GM18861 (cell line): ENCODE measurements around the gene F2RL3.

Source experiments
- ATAC-seq: cut with Tn5 transposase; IDR thresholded peaks from one replicate; pipeline ENCODE4 v1.9.1; 2021; ENCODE audit not compliant: unreplicated experiment

The F2RL3 gene

DNA sequence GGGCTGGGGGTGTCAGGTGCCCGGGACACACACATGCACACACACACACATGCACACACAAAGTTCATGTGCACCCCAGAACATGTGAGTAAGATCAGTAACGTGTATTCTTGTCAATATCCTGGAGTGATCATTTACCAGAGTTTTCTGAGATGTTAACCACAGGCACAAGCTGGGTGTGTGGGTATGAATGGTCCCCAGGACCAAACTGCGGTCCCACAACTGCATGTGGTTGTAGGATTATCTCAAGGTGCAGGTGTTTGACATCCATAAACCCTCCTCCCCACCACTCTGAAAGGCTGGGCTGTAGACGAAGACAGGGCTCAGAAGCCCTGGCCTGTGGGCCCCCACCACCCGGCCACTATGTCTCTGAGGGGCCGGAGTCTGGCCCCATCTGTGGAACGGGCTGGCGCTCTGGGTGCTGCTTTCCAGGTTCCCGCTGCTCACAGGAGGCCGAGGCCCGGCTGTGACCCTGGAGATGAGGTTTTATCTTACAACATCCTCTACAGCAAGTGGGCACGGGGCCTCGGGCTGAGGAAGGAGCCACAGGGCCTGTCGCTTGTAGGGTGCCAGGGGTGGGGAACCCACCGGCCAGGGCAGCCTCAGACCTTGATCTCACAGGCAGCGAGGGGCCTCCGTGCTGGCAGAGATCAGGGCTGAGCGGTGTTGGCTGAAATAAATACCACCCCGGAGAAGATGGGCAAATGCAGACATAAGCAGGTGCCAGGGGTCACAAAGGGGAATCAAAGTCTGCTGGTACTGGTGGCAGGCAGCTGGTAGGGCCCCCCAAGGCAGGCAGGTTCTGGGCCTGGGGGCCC lies 4.3 kb downstream of the F2RL3 start:
- peak; percentile 26 for ATAC-seq

DNA sequence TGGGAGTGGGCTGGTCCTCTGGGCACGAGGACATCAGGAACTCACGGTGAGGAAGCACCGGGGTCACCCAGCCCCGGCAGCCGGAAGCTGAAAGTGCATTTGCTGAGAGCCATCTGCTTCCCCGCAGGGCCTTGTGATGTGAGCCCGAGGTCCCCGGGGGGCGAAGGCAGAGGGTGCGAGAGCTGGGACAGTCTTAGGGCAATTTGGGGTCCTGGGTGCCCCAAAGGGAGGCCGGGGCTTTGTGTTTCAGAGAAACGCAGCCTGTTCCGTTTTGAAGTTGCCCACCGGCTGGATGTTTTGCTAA lies 4.8 kb downstream of the F2RL3 start:
- ATAC-seq, result no peak

DNA sequence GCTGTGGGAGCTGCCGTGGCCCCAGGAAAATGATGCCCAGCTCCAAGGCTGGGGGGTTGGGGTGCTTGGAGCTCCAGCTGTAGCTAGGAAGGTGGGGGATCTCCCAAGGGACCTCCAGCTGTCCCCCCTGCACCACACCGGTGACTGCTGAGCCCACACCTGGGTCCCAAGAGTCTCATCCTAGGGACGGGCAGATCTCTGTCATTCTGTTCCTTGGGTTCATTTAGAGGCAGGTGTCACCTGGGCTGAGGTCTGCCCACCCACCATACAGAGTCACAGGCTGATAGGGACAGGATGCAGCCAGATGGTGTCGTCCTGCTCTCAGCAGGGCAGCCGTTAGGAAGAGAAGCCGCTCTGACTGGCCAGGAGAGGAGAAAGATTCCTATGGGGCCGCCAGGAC lies 5.3 kb downstream of the F2RL3 start:
- ATAC-seq, result no peak

DNA sequence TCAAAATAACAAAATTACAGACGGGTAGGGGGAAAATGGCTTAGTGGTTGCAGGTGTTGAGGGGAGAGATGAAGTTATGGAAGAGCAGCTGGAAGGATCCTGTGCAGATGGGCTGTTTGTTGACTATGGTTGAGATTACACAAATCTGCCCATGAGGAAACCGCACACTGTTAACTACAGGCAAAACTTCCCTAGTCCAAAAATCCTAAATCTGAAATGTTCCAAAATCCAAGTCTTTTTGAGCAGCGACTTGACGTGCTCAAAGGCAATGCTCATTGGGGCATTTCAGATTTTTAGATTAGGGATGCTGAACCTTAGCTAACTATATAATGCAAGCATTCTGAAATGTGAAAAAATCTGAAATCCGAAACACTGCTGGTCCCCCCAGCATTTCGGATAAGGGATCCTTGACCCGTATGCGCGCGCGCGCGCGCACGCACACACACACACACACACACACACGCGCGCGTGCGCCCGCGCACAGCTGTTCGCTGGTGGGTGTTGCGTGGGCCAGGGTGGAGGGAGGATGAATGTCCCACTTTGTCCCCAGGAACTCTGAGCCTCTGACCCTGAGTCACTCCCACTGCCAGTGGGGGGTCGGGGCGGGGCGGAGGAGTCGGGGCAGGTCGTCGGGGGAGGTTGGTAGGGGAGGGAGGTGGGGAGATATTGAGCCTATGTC lies 6.8 kb downstream of the F2RL3 start:
- ATAC-seq, result no peak

DNA sequence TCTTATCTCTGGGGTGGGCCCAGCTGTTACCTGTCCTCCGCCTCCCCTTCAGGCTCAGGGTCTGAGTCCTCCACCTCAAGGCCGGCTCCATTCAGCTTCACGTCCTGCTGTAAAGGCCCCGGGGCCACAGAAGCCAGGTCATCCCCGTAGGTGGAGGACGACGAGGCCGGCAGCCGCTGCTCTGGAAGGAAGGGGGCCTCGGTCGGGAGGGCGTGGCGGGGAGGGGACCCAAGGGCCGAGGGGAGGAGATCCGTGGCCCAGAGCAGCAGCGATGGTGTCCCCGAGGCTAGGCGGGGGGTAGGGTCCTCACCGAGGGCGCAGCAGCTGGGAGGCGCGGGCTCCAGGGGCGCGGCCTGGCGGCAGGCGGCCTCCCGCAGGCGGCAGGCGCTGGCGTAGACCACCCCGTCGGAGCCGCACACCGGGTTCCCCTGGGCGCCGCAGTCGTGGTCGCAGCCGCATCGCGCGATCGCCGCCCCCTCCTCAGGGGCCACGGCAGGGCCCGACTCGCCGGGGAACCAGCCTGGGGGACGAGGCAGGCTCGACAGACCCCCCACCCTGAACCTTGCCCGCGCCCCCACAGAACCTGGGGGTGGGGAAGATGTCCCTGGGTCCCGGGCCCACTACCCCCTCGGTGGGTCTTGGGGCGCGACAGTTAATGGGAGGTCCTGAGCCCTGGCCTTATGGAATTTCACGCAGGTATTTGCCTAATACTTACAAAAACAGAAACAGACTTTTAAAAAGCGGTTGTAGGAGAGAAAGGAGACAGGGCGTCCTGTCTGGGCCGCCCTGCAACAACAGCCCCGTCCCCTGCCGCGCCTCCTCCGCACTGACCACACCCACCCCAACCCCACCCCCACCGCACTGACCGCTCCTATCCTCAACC lies 7.6 kb downstream of the F2RL3 start:
- ATAC-seq, result no peak

DNA sequence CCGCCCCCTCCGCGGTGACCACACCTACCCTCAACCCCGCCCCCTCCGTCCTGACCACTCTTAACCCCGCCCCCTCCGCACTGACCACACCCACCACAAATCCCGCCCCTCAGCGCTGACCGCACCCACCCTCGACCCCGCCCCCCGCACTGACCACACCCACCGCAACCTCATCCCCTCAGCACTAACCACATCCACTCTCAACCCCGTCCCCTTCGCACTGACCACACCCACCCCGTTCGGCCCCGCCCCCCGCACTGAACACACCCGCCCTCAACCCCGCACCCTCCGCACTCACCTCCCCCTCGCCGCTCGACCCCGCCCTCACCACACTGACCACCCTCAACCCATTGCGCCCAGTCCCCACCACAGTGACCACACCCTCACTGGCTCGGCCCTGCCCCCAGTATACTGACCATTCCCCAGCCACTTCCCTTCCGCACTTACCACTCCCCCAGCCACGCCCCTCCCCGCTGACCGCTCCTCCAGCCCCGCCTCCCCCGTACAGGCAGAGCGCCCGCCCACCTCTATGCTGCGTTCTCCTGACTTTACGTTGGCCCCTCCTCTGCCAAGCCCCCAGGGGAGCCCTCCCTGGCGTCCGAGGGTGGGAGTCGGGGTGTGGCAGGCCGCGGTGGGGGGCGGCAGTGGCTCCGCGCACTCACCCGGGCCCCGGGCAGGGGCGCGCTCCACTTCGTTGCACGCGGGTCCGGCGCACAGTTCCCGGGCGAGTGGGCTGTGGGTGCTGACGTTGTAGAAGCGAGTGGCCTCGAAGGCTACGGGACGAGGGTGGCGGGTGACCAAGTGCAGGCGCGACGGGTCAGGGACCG lies 8.4 kb downstream of the F2RL3 start:
- peak; percentile 20 for ATAC-seq

DNA sequence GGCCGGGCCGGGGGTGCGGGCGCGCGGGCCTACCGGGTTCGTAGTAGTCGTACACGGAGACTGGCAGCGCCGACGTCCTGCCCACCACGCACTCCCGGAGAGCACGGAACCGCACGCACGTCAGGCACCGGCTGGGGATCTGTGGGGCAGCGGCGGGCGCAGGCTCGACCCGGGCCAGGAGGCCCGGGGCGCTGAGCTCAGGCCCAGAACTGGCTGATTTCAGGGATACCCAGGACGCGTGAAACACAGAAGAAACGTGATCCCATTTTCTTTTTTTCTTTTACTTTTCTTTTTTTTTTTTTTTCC lies 9.0 kb downstream of the F2RL3 start:
- ATAC-seq, result no peak

DNA sequence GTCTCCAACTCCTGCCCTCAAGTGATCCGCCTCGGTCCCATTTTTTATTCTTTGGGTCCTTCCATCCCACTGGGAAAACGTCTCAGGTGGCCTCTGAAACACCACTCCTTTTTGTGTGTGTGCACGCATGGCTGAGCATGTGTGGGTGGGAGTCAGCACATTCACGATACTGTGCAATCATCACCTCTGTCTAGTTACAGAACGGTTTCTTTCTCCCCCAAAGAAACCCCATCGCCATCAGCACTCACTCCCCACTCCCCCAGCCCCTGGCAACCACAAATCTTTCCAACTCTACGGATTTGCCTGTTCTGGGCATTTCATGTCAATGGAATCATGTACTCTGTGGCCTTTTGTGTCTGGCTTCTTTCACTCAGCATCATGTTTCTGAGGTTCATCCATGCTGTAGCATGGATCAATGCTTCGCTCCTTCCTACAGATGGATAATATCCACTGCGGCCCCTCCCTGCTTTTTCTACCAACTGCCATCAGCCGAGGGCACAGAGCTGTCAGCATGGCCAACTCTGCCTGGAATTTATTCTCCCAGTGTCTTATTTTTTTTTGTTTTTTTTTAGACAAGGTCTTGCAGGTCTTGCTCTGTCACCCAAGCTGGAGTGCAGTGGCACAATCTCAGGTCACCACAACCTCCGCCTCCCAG lies 9.7 kb downstream of the F2RL3 start:
- ATAC-seq, result no peak

DNA sequence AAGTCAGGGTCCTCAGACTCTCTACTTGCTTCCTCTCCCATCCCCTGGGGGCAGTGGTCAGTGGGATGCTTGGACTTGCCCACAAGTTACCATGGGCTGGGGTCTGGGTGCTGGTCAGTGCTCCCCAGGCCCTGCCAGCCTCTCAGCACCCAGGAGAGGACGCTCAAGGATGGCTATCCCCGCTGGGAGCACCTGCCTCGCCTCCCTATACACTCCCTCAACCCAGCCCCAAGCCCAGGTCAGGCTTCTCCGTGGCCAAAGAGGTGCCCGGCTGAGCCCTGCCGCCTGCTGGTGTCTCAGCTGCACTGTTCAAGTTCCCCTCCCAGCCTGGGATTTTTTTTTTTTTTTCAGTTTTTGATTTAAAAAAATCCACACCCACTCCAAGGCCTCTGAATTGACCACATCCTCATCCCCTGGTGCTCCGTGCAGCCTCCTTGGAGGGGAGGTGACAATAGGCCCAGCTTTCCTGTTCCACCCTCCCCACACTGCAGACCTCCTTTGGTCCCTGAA lies 10.8 kb downstream of the F2RL3 start:
- ATAC-seq, result no peak

DNA sequence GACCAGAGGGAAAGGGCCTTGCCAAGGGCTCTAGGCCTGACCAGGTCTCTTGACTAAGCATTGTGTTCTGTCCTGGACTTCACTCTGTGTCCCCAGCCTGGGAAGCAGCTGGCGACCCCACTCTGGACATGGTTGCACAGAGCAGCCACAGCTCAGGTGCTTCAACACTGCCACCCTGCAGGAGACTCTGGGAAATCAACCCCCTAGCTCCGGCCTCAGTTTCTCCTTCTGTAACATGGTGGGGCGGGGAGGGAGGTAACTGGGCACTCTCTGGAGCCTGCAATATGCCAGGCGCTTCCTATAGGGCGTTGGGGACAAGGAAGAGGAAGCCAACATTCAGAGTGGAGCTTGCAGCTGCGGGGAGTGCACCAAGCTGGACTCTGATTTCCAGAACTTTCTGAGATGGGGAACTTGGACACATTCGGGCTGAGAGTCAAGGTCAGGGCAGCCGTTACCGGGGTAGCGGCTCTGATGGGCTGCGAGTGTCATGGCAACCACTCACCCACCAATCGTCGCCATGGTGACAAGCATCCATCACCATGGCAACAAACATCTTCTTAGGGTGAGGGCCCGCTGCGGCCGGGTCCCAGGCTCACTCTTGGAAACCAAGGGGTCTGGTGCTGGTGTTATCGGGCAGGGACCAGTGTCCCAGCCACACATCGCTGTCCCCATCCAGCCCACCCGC lies 12.8 kb downstream of the F2RL3 start:
- no peak for ATAC-seq

DNA sequence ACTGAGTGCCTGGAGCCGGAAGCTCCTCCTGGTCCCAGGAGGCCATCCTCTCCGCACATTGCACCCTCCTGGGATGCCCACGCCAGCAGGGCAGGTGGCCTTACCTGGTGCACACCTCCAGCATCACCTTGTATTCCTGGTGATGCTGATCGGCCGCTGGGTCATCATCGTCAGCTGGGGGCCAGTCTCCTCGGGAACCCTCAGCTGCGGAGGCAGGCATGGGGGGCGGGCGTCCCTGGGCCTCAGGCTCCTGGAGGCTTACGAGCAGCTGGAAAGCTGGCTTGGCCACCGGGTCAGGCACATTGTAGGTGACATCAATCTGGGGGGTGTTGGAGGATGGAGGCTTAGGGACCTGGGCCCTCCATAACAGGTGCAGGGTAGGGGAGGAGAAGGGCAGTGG lies 13.7 kb downstream of the F2RL3 start:
- no peak for ATAC-seq

DNA sequence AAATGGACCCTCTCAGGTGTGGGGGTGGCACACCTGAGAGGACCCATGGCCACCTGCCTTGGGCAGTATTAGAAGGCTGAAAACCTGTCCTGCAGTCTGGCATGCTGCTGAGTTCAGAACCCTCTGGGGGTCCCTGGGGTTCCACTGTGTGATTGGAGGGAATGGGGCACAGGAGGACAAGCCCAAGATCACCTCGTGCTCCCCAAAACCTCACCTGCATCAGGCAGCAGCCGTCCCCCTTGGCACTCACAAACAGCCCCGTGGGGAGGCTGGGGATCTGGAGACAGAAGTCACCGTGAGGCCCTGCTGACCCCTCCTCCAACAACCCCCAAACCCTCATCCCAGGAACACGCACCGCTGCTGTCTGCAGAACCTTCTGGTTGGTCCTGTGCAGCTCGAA lies 14.5 kb downstream of the F2RL3 start:
- no peak for ATAC-seq

DNA sequence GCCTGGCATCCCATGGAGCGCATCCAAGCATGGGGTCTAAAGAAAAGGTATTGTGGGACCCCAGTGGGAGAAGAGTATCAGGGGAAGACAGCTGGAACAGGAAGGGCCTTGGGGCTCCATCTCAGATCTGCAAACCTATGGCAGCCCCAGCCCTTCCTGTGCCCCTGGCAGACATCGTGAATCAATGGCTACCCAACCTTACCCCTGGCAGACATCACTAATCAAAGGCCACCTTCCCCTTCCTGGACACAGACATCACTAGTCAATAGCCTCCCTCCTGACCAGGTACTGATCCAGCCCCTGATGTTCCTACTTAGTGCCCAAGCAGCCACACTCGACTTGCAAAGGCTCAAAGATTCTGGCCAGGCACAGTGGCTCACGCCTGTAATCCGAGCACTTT lies 15.8 kb downstream of the F2RL3 start:
- ATAC-seq, result no peak

DNA sequence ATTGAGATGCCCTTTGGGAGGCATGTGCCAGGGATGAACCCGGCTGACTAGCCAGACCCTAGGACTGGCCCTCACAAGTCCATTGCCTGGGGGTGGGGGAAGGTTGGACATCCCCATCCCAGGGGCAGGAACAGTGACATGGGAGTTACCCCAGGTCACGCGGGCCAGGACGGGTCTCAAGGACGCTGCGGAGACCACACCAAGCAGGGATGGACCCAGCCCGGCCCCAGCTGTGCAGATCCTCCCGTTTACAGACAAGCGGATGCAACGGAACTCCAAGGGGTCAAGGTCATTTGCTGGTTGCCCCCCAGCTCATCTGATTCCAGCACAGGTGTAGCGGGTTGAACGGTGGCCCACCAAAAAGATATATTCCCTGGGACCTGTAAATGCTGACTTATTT lies 20.0 kb downstream of the F2RL3 start:
- no peak for ATAC-seq

DNA sequence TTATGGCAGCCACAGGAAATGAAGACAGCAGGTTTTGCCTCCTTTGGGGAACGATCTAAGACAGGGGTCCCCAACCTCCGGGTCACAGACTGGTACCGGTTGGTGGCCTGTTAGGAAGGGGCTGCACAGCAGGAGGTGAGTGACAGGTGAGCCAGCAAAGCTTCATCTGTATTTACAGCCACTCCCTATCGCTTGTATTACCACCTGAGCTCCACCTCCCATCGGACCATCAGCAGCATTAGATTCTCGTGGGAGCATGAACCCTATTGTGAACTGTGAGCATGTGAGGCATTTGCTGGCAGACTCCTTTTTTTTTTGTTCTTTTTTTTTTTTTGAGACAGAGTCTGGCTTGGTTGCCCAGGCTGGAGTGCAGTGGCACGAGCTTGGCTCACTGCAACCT lies 22.2 kb downstream of the F2RL3 start:
- ATAC-seq, result no peak

DNA sequence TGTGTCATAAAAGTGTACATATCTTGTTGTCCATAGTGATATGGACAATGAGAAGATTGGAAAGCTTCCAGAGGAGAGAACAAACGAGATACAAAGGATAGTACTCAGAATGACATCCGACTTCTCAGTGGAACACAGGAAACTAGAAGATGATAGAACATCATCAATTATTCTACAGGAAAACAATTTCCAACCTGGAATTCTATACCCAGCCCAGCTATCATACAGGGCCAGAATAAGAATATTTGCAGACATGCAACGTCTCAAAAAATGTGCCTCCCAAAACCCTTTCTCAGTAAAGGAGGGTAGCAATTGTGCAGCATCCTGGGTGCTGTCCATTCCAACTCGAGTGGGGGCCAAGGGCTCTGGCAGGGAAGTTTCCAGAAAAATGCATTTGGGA lies 24.0 kb downstream of the F2RL3 start:
- ATAC-seq, result no peak

DNA sequence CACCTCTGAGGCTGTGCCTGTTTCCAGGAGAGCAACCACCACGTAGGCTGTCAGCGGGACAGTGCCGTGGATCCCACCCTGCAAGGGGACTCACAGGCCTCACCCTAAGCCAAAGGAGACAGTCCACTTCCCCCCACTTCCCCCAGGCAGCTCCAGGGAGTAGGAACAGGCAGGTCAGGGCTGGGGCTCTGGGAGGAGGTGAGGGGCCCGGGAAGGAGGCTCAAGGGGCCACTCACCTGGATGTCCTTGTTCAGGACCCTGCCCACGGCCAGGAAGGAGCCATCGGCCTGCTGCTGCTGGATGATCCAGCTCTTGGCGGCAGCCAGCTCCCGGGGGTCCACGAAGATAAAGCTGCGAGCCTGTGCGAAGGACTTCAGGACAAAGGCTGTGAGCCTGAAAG lies 25.6 kb downstream of the F2RL3 start:
- no peak for ATAC-seq

DNA sequence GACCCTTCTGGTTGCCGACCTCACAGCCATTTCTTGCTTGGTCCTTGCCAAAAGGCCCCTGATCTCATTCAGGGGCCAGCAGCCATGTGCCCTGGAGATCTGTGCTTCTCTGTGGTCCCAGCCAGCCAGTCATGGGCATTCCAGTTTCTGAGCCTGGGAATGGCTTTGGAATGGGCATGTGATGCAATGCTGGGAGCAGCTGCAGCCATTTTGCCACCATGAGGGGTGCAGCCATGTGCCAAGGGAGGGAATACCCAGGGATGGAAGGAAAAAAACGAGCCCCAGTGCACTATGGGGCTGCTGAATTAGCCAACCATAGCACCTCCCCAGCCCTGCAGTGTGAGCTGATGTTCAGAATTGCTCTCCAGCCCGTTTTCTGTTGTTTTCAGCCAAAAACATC lies 26.3 kb downstream of the F2RL3 start:
- no peak for ATAC-seq

DNA sequence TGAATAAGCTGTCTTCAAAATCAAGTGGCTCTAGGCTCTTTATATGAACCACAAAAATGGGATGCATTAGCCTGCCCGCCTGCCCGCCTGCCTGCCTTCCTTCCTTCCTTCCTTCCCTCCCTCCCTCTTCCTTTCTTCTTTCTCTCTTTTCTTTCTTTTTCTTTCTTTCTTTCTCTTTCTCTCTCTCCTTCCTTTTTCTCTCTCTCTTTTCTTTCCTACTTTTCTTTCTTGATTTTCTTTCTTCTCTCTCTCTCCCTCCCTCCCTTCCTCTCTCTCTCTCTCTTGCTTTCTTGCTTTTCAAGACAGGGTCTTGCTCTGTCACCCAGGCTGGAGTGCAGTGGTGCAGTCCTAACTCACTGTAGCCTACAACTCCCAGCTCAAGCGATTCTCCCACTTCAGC lies 26.9 kb downstream of the F2RL3 start:
- ATAC-seq, result no peak

DNA sequence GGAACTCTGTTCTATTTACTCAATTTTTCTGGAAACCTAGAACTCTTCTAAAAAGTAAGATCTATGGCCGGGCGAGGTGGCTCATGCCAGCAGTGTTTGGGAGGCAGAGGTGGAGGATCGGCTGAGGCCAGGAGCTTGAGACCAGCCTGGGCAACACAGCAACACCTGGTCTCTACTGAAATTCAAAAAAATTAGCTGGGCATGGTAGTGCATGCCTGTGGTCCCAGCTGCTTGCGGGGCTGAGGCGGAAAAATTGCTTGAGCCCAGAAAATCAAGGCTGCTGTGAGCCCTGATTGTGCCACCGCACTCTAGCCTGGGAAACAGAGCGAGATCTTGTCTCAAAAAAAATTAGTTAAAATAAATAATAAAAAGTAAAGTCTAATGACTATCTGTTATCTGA lies 28.6 kb downstream of the F2RL3 start:
- no peak for ATAC-seq
